ENCODE data around the gene WDR86. TPM values are rescaled to one million over a fixed set of nuclear protein-coding genes. Genes with fewer than 3 reads are reported as not detected.

The WDR86 gene
- total and polyA plus RNA-seq, 2 experiments from 2014 or later = 9.1 to 59.1 TPM

GRCh38 chr7:151405056-151405455, 4.8 kb downstream of the WDR86 start (continued):
- TF ChIP-seq ZNF462 (CRISPR knock-in tag; IDR thresholded peaks at IDR 0.05) (no peak), ZNF331 (CRISPR knock-in tag; IDR thresholded peaks at IDR 0.05; ENCODE audit: low read depth) (no peak), CREB1 (CRISPR knock-in tag; IDR thresholded peaks at IDR 0.05; ENCODE audit: low read depth) (no peak)
- TF ChIP-seq, protein P1, sequence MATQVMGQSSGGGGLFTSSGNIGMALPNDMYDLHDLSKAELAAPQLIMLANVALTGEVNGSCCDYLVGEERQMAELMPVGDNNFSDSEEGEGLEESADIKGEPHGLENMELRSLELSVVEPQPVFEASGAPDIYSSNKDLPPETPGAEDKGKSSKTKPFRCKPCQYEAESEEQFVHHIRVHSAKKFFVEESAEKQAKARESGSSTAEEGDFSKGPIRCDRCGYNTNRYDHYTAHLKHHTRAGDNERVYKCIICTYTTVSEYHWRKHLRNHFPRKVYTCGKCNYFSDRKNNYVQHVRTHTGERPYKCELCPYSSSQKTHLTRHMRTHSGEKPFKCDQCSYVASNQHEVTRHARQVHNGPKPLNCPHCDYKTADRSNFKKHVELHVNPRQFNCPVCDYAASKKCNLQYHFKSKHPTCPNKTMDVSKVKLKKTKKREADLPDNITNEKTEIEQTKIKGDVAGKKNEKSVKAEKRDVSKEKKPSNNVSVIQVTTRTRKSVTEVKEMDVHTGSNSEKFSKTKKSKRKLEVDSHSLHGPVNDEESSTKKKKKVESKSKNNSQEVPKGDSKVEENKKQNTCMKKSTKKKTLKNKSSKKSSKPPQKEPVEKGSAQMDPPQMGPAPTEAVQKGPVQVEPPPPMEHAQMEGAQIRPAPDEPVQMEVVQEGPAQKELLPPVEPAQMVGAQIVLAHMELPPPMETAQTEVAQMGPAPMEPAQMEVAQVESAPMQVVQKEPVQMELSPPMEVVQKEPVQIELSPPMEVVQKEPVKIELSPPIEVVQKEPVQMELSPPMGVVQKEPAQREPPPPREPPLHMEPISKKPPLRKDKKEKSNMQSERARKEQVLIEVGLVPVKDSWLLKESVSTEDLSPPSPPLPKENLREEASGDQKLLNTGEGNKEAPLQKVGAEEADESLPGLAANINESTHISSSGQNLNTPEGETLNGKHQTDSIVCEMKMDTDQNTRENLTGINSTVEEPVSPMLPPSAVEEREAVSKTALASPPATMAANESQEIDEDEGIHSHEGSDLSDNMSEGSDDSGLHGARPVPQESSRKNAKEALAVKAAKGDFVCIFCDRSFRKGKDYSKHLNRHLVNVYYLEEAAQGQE (IDR thresholded peaks at IDR 0.05; ENCODE audit: unreplicated experiment) = no peak

Measured in GM23338 (cell line).